ENCODE results near the gene DGKB. TPM values are rescaled to one million over a fixed set of nuclear protein-coding genes. Genes with fewer than 3 reads are reported as not detected.

DGKB gene
- total and polyA plus RNA-seq, 2 donors from 2014 or later = 0.26 to 1.5 TPM

DNA sequence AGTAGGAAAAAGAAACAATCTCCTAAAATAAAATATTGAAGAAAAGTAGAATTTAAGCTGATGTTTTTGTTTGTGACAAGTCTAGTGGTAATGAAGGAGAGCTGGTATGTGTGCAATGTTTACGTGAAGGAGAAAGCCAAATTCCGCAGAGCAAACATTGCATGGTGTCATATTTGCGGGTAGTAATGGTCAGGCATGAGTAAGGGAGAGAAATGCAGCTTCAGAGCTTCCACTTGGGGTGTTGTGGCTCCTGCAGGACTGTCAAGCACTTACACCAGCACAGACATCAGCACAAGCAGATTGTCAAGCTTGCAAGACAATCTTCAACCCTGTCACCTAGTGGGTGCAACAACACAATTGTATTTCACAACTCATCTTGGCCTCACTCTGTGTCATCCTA is 776.6 kb downstream of the DGKB start:
- Histone ChIP-seq H3K9ac (ENCODE audit: low read length in 3 of 3) (no peak overlapping the region), H3K27me3 (ENCODE audit: control insufficient read depth, insufficient read depth, low read length) (no peaks in the 10 kb centered on the region), H3K27ac (ENCODE audit: low read depth in 2 of 2, low read length in 2 of 2) (no peak overlapping the region), H3K36me3 (ENCODE audit: control insufficient read depth in 2 of 3, insufficient read depth in 3 of 3, low read length in 3 of 3) (no peaks in the 10 kb centered on the region), H3K4me3 (ENCODE audit: low read length in 3 of 3) (no peak overlapping the region), H3K9me3 (ENCODE audit: control insufficient read depth in 2 of 3, insufficient read depth in 1 of 3, low read length in 3 of 3) (no peaks in the 10 kb centered on the region), H3K4me1 (ENCODE audit: control insufficient read depth in 2 of 3, insufficient read depth in 2 of 3, low read depth in 1 of 3, low read length in 3 of 3) (no peaks in the 10 kb centered on the region)
- intact Hi-C loops (cut with DNase I) = no loop called here
- DNase-seq = peak in 3 of 5 donors; percentile 13 to 40 (median 38)
- no peak for FAIRE-seq
- TF ChIP-seq, protein P1, sequence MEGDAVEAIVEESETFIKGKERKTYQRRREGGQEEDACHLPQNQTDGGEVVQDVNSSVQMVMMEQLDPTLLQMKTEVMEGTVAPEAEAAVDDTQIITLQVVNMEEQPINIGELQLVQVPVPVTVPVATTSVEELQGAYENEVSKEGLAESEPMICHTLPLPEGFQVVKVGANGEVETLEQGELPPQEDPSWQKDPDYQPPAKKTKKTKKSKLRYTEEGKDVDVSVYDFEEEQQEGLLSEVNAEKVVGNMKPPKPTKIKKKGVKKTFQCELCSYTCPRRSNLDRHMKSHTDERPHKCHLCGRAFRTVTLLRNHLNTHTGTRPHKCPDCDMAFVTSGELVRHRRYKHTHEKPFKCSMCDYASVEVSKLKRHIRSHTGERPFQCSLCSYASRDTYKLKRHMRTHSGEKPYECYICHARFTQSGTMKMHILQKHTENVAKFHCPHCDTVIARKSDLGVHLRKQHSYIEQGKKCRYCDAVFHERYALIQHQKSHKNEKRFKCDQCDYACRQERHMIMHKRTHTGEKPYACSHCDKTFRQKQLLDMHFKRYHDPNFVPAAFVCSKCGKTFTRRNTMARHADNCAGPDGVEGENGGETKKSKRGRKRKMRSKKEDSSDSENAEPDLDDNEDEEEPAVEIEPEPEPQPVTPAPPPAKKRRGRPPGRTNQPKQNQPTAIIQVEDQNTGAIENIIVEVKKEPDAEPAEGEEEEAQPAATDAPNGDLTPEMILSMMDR (IDR thresholded peaks at IDR 0.05; ENCODE audit: borderline replicate concordance, extremely low read depth, insufficient read depth) = no peak

DNA sequence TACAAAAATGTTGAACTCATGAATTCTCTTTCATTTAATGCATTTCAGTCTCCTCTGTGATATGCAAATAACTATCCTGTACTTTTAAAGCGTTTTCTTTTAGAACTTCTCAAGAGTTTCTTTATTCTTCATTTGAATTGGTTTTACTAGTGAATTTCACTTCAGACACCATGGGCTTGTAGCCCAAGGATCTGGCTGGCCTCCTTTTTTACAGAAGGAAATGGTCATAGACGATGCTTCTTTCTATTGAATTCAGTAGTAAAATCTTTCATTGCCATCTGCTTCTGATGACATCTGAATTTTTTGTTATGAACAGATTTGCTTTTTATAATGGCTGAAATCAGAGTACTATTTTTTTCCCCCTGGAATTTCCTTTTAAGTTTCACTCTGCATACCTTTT is 777.8 kb downstream of the DGKB start:
- H3K9me3 ChIP-seq (ENCODE audit: control insufficient read depth in 2 of 3, insufficient read depth in 1 of 3, low read length in 3 of 3) = no peaks in the 10 kb centered on the region
- FAIRE-seq (no peak), DNase-seq (no peak)
- no peaks in the 10 kb centered on the region for H3K36me3 ChIP-seq (ENCODE audit: control insufficient read depth in 2 of 3, insufficient read depth in 3 of 3, low read length in 3 of 3)
- H3K9ac ChIP-seq (ENCODE audit: low read length in 3 of 3) = no peak overlapping the region
- TF ChIP-seq, protein P1 (IDR thresholded peaks at IDR 0.05; ENCODE audit: borderline replicate concordance, extremely low read depth, insufficient read depth) = no peak
- H3K4me3 ChIP-seq (ENCODE audit: low read length in 3 of 3) = no peak overlapping the region
- no peaks in the 10 kb centered on the region for H3K27me3 ChIP-seq (ENCODE audit: control insufficient read depth, insufficient read depth, low read length)
- no peaks in the 10 kb centered on the region for H3K4me1 ChIP-seq (ENCODE audit: control insufficient read depth in 2 of 3, insufficient read depth in 2 of 3, low read depth in 1 of 3, low read length in 3 of 3)
- intact Hi-C loops (cut with DNase I) = no loop called here
- no peak overlapping the region for H3K27ac ChIP-seq (ENCODE audit: low read depth in 2 of 2, low read length in 2 of 2)

DNA sequence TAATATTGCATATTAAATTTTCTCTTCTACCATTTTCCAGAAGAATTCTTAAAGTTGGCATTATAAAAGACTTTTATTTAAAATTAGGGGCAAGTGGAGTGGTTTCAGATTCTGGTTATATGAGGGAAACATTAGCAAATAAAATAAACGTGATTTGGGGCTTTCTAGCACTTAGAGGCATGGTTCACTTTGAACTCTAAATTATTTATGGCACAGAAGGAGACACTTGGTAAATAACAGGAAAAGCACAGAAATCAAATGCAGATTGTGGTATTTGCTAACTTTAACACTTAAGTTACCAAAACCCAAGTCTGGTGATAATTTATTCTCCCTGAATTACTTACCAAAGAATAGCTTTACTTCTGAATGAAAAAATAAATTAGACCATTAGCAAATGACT is 778.6 kb downstream of the DGKB start:
- Histone ChIP-seq H3K4me1 (ENCODE audit: control insufficient read depth in 2 of 3, insufficient read depth in 2 of 3, low read depth in 1 of 3, low read length in 3 of 3) (no peaks in the 10 kb centered on the region), H3K36me3 (ENCODE audit: control insufficient read depth in 2 of 3, insufficient read depth in 3 of 3, low read length in 3 of 3) (no peaks in the 10 kb centered on the region), H3K9me3 (ENCODE audit: control insufficient read depth in 2 of 3, insufficient read depth in 1 of 3, low read length in 3 of 3) (no peaks in the 10 kb centered on the region), H3K27me3 (ENCODE audit: control insufficient read depth, insufficient read depth, low read length) (no peaks in the 10 kb centered on the region), H3K9ac (ENCODE audit: low read length in 3 of 3) (no peak overlapping the region), H3K27ac (ENCODE audit: low read depth in 2 of 2, low read length in 2 of 2) (no peak overlapping the region), H3K4me3 (ENCODE audit: low read length in 3 of 3) (no peak overlapping the region)
- FAIRE-seq (no peak), DNase-seq (peak in 2 of 5 donors; percentile 3 to 23)
- TF ChIP-seq, protein P1 (IDR thresholded peaks at IDR 0.05; ENCODE audit: borderline replicate concordance, extremely low read depth, insufficient read depth) = no peak
- intact Hi-C loops (cut with DNase I) = no loop called here

DNA sequence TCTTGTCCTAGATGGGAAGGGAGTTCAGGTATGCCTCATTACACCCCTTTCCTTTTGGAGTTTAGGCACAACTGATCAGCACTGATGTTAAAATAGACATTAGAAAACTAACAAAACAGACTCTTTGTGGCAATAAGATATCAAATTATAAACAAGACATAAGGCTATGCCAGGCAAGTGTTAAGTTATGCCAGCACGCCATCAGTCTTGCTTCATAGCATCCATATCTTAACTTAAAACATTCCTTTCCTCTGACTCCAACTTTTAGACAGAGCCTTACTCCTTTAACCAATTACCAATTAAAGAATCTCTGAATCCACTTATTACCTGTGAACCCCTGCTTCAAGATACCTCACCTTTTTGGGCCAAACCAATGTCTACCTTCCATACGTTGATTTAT is 786.9 kb downstream of the DGKB start:
- FAIRE-seq (no peak), DNase-seq (no peak)
- no peaks in the 10 kb centered on the region for H3K9me3 ChIP-seq (ENCODE audit: control insufficient read depth in 2 of 3, insufficient read depth in 1 of 3, low read length in 3 of 3)
- no peaks in the 10 kb centered on the region for H3K27me3 ChIP-seq (ENCODE audit: control insufficient read depth, insufficient read depth, low read length)
- no peak overlapping the region for H3K9ac ChIP-seq (ENCODE audit: low read length in 3 of 3)
- H3K27ac ChIP-seq (ENCODE audit: low read depth in 2 of 2, low read length in 2 of 2) = no peak overlapping the region
- no peaks in the 10 kb centered on the region for H3K4me1 ChIP-seq (ENCODE audit: control insufficient read depth in 2 of 3, insufficient read depth in 2 of 3, low read depth in 1 of 3, low read length in 3 of 3)
- H3K4me3 ChIP-seq (ENCODE audit: low read length in 3 of 3) = no peak overlapping the region
- TF ChIP-seq, protein P1 (IDR thresholded peaks at IDR 0.05; ENCODE audit: borderline replicate concordance, extremely low read depth, insufficient read depth) = no peak
- no peaks in the 10 kb centered on the region for H3K36me3 ChIP-seq (ENCODE audit: control insufficient read depth in 2 of 3, insufficient read depth in 3 of 3, low read length in 3 of 3)
- intact Hi-C loops (cut with DNase I) = no loop called here

All from kidney (tissue), 14 donors.